WTC11 (cell line): Measurements from ENCODE around the gene LLGL2. TPM values are rescaled to one million over a fixed set of nuclear protein-coding genes. Genes with fewer than 3 reads are reported as not detected.

Source experiments
- ATAC-seq: fragments of 200-7000 bp; cut with Tn5 transposase; 2 replicates; pipeline ENCODE4 v1.10.0; 2021; ENCODE audit warnings: mild to moderate bottlenecking, moderate library complexity
- CTCF ChIA-PET: fragments of 300-600 bp; sonication (Branson Sonifier 250); formaldehyde crosslinking; loops from one replicate; lab custom pipeline; 2021; ENCODE audit warnings: antibody characterized with exemption; lab: Charles Lee
- POLR2A ChIA-PET: fragments of 350-600 bp; sonication (Branson Sonifier 250); formaldehyde crosslinking; loops from one replicate; lab custom pipeline; 2021; ENCODE audit warnings: antibody characterized with exemption; lab: Charles Lee
- DNase-seq: peaks from one replicate; pipeline ENCODE4 v3.0.0; 2021; ENCODE audit warnings: low spot score
- H3K27ac Mint-ChIP-seq: 2 replicates; pipeline ENCODE4 v1.8.0; 2021; ENCODE audit warnings: mixed read lengths
- H3K27me3 Mint-ChIP-seq: 2 replicates; pipeline ENCODE4 v1.8.0; 2021; ENCODE audit warnings: low read depth, mild to moderate bottlenecking, moderate library complexity, mixed read lengths
- H3K36me3 Mint-ChIP-seq: 2 replicates; pipeline ENCODE4 v1.8.0; 2021; ENCODE audit warnings: mixed read lengths
- H3K4me1 Mint-ChIP-seq: 2 replicates; pipeline ENCODE4 v1.8.0; 2022; ENCODE audit warnings: mixed read lengths
- H3K4me3 Mint-ChIP-seq: 2 replicates; pipeline ENCODE4 v1.8.0; 2021; ENCODE audit warnings: mild to moderate bottlenecking, moderate library complexity, mixed read lengths
- H3K9me3 Mint-ChIP-seq: 2 replicates; pipeline ENCODE4 v1.8.0; 2021; ENCODE audit warnings: mixed read lengths
- ELF4 ChIP-seq: sonication (generic); formaldehyde crosslinking; IDR thresholded peaks from 2 replicates; pipeline ENCODE4 v1.8.1; 2022; ENCODE audit warnings: low read depth, mild to moderate bottlenecking, moderate library complexity, missing genetic modification reagents
- FOXJ3 ChIP-seq: sonication (generic); formaldehyde crosslinking; IDR thresholded peaks from 2 replicates; pipeline ENCODE4 v1.9.0; 2021; ENCODE audit warnings: missing genetic modification reagents, mild to moderate bottlenecking, borderline replicate concordance
- GRHL2 ChIP-seq: fragments of 250-450 bp; sonication (Bioruptor Pico); IDR thresholded peaks from 2 replicates; pipeline ENCODE4 v1.8.0; 2022; ENCODE audit warnings: mild to moderate bottlenecking, moderate library complexity; ENCODE audit not compliant: insufficient replicate concordance, severe bottlenecking
- GTF2I ChIP-seq: fragments of 250-450 bp; sonication (Bioruptor Pico); conservative IDR thresholded peaks from 2 replicates; pipeline ENCODE4 v1.4.0; 2021; ENCODE audit warnings: mild to moderate bottlenecking
- MXD4 ChIP-seq: fragments of 250-450 bp; sonication (Bioruptor Pico); IDR thresholded peaks from 2 replicates; pipeline ENCODE4 v1.8.0; 2021; ENCODE audit warnings: mild to moderate bottlenecking, moderate library complexity, borderline replicate concordance
- PRRX2 ChIP-seq: fragments of 250-450 bp; sonication (Bioruptor Pico); IDR thresholded peaks from 2 replicates; pipeline ENCODE4 v1.8.0; 2021; ENCODE audit warnings: mild to moderate bottlenecking
- ZNF121 ChIP-seq: sonication (generic); formaldehyde crosslinking; IDR thresholded peaks from 2 replicates; pipeline ENCODE4 v1.8.0; 2023; ENCODE audit warnings: missing genetic modification reagents
- ZNF232 ChIP-seq: sonication (generic); formaldehyde crosslinking; IDR thresholded peaks from 2 replicates; pipeline ENCODE4 v1.8.0; 2022; ENCODE audit warnings: mild to moderate bottlenecking, missing genetic modification reagents
- ZNF317 ChIP-seq: sonication (generic); formaldehyde crosslinking; IDR thresholded peaks from 2 replicates; pipeline ENCODE4 v1.8.1; 2023; ENCODE audit warnings: low read depth, mild to moderate bottlenecking, moderate library complexity, missing genetic modification reagents, borderline replicate concordance
- total RNA-seq: library from RNA; stranded (reverse); gene quantifications from 3 replicates; pipeline ENCODE4 v1.2.3, GENCODE V29; 2021
- TF ChIP-seq, protein P1 (sequence below): sonication (generic); formaldehyde crosslinking; IDR thresholded peaks from 2 replicates; pipeline ENCODE4 v1.8.0; 2022; ENCODE audit warnings: mild to moderate bottlenecking, missing genetic modification reagents
- TF ChIP-seq, protein P2 (sequence below): fragments of 250-450 bp; sonication (Bioruptor Pico); conservative IDR thresholded peaks from 2 replicates; pipeline ENCODE4 v1.9.0; 2021; ENCODE audit warnings: mild to moderate bottlenecking
- TF ChIP-seq, protein P3 (sequence below): sonication (generic); formaldehyde crosslinking; IDR thresholded peaks from 2 replicates; pipeline ENCODE4 v1.8.1; 2023; ENCODE audit warnings: mild to moderate bottlenecking, moderate library complexity, missing genetic modification reagents
- TF ChIP-seq, protein P4 (sequence below): fragments of 250-450 bp; sonication (Bioruptor Pico); IDR thresholded peaks from 2 replicates; pipeline ENCODE4 v1.9.0; 2021; ENCODE audit warnings: mild to moderate bottlenecking
- TF ChIP-seq, protein P5 (sequence below): sonication (generic); formaldehyde crosslinking; IDR thresholded peaks from 2 replicates; pipeline ENCODE4 v1.8.1; 2022; ENCODE audit warnings: mild to moderate bottlenecking, missing genetic modification reagents, moderate library complexity, borderline replicate concordance

Gene LLGL2
- total RNA-seq, 1 experiment from 2014 or later, result 103 TPM

DNA sequence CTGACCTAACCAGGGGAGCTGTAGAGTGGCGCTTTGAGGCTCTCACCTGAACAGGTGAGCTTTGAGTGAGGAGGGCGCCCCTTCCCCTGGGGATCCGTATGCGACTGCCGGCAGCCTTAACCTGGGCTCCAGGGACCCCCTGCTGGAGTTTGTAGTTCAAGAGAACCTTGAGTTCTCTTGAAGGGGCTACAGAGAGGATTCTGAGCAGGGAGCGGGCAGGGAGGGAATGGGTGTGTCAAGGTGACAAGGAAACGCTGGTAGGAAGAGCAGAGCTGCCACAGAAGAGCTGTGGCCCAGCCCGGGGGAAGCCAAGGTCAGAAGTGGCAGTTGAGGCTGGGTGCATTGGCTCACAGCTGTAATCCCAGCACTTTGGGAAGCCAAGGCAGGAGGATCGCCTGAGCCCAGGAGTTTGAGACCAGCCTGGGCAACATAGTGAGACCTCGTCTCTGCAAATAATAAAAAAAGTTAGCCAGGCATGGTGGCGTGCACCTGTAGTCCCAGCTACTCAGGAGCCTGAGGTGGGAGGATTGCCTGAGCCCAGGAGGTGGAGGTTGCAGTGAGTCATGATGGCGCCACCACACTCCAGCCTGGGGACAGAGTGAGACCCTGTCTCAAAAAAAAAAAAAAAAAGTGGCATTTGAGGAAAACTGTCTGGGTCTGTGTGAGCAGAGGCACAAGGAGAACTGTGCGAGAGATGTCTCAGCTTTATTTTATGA is 1.2 kb downstream of the LLGL2 start:
- TF ChIP-seq ELF4 (CRISPR knock-in tag) (no peak), ZNF121 (CRISPR knock-in tag) (0 out of 2 replicates have a peak, but pooled peaks have one; percentile 9)
- H3K4me1 Mint-ChIP-seq, result peaks cover 24% of the 10 kb centered on the region
- peak; percentile 49 for DNase-seq
- H3K9me3 Mint-ChIP-seq, result no peaks in the 10 kb centered on the region
- POLR2A ChIA-PET, result interaction anchor here (0.7 to 1.2 kb wide), 3 partner anchors 10 to 238 kb away, joined by 3 to 4 read pairs (median 4); partner anchors contain the start of gene TSEN54
- ATAC-seq, result no peak
- H3K4me3 Mint-ChIP-seq, result peak overlapping the region; percentile 83
- H3K27me3 Mint-ChIP-seq, result 0 out of 2 replicates have a peak, but pooled peaks cover 3% of the 10 kb centered on the region
- peaks cover 10% of the 10 kb centered on the region; the same call in 1 of the 2 replicates for H3K36me3 Mint-ChIP-seq
- CTCF ChIA-PET, result interaction anchor here (0.6 to 3.9 kb wide), 18 partner anchors 9 to 1175 kb away, joined by 3 to 65 read pairs (median 4); partner anchors contain the start of genes MIF4GD, SLC25A19, SMIM5 and TSEN54
- no peak overlapping the region for H3K27ac Mint-ChIP-seq

DNA sequence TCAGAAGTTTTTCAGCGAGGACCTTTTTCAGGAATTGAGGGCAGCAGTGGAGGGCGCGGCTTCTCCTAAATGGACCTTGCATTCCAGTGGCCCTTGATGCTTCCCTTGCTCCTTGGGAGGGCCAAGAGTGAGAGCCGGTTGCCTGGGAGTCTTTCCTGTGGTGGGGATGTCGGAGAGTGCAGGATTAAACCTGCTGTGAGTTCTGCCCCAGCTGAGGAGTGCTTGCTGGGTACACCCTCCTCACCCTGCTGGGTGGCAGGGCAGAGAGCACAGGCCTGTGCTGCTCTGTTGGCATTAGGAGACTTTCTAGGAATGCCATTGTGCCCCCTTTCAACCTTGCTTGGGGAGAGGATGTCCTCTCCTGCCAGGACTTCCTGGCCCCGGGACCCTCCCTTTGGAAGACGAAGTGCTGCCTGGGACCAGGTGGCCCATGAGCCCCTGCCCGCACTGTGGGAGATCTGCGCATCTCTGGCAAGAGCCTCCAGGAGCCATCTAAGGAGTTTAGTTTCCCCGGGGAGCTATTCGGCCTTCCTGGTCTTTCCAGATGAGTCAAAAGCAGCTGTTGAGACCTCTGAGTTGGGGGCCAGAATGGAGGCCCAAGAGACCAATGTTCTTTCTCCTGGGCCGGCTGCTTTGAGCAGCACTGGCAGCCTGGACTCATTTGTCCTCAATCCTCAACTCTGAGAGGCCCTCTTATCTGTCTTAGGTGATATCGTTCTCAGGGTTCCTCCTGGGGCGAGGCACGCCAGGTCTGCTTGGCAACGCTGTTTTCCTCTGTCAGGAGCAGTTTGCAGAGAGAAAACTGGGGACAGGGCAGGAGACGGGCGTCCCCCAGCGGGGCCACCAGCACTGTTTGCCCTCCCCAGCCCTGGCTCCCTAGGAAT is 5.6 kb downstream of the LLGL2 start:
- Mint-ChIP-seq H3K27ac (peak overlapping the region; percentile 45; the same call in 1 of the 2 replicates), H3K4me3 (no peak overlapping the region), H3K9me3 (no peaks in the 10 kb centered on the region), H3K36me3 (peaks cover 8% of the 10 kb centered on the region), H3K4me1 (peaks cover 18% of the 10 kb centered on the region), H3K27me3 (0 out of 2 replicates have a peak, but pooled peaks cover 3% of the 10 kb centered on the region)
- CTCF ChIA-PET, result interaction anchor here (0.9 to 1.3 kb wide), 4 partner anchors 15 to 102 kb away, joined by 3 to 6 read pairs (median 4); partner anchors contain the start of genes SMIM5 and TSEN54
- no peak for DNase-seq
- ATAC-seq, result no peak
- POLR2A ChIA-PET, result no interaction called here
- TF ChIP-seq, protein P1, sequence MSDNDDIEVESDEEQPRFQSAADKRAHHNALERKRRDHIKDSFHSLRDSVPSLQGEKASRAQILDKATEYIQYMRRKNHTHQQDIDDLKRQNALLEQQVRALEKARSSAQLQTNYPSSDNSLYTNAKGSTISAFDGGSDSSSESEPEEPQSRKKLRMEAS, result no peak
- TF ChIP-seq, protein P2, sequence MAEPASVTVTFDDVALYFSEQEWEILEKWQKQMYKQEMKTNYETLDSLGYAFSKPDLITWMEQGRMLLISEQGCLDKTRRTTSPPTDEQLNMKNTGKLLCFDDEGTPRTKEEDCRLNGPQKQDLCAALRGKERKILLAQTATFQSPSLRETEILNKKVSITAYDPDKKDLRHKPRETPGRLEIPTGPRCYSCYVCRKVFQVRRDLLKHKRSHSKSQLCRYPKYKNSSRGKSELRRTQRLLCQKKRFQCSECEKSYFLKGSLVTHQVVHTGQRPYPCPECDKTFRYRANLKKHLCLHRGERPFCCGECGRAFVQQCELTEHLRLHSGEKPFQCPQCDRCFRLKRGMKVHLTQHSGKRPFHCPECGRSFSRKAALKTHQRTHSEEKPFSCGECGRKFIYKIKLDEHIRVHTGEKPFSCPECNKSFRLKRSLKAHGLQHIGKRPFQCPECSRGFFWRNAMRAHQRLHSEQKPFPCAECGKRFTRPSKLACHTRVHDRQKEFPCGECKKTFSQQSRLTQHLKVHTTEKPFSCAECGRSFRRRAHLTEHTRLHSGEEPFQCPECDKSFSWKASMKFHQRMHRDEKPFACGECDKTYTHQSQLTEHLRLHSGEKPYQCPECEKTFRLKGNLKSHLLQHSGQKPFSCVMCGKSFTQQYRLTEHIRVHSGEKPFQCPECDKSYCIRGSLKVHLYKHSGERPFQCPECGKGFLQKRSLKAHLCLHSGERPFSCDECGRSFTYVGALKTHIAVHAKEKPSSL, result no peak
- TF ChIP-seq ZNF232 (no peak), GTF2I (CRISPR knock-in tag) (no peak), FOXJ3 (no peak), MXD4 (CRISPR knock-in tag) (no peak), PRRX2 (CRISPR knock-in tag) (no peak), GRHL2 (CRISPR knock-in tag) (no peak), ZNF317 (CRISPR knock-in tag) (no peak)
- TF ChIP-seq, protein P3, sequence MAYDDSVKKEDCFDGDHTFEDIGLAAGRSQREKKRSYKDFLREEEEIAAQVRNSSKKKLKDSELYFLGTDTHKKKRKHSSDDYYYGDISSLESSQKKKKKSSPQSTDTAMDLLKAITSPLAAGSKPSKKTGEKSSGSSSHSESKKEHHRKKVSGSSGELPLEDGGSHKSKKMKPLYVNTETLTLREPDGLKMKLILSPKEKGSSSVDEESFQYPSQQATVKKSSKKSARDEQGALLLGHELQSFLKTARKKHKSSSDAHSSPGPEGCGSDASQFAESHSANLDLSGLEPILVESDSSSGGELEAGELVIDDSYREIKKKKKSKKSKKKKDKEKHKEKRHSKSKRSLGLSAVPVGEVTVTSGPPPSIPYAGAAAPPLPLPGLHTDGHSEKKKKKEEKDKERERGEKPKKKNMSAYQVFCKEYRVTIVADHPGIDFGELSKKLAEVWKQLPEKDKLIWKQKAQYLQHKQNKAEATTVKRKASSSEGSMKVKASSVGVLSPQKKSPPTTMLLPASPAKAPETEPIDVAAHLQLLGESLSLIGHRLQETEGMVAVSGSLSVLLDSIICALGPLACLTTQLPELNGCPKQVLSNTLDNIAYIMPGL (CRISPR knock-in tag), result no peak
- TF ChIP-seq, protein P4, sequence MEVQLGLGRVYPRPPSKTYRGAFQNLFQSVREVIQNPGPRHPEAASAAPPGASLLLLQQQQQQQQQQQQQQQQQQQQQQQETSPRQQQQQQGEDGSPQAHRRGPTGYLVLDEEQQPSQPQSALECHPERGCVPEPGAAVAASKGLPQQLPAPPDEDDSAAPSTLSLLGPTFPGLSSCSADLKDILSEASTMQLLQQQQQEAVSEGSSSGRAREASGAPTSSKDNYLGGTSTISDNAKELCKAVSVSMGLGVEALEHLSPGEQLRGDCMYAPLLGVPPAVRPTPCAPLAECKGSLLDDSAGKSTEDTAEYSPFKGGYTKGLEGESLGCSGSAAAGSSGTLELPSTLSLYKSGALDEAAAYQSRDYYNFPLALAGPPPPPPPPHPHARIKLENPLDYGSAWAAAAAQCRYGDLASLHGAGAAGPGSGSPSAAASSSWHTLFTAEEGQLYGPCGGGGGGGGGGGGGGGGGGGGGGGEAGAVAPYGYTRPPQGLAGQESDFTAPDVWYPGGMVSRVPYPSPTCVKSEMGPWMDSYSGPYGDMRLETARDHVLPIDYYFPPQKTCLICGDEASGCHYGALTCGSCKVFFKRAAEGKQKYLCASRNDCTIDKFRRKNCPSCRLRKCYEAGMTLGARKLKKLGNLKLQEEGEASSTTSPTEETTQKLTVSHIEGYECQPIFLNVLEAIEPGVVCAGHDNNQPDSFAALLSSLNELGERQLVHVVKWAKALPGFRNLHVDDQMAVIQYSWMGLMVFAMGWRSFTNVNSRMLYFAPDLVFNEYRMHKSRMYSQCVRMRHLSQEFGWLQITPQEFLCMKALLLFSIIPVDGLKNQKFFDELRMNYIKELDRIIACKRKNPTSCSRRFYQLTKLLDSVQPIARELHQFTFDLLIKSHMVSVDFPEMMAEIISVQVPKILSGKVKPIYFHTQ, result no peak
- TF ChIP-seq, protein P5, sequence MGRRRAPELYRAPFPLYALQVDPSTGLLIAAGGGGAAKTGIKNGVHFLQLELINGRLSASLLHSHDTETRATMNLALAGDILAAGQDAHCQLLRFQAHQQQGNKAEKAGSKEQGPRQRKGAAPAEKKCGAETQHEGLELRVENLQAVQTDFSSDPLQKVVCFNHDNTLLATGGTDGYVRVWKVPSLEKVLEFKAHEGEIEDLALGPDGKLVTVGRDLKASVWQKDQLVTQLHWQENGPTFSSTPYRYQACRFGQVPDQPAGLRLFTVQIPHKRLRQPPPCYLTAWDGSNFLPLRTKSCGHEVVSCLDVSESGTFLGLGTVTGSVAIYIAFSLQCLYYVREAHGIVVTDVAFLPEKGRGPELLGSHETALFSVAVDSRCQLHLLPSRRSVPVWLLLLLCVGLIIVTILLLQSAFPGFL (CRISPR knock-in tag), result no peak
